Breast epithelium (tissue), 4 donors: Measurements from ENCODE around the gene SYT1. TPM values are rescaled to one million over a fixed set of nuclear protein-coding genes. Genes with fewer than 3 reads are reported as not detected.

Experiments
- DNase-seq, 2 donors: peaks; one replicate each; pipeline ENCODE4 v3.0.0-alpha.2; 2019; ENCODE audit warnings: low spot score in 2 of 2
- H3K27ac ChIP-seq, 2 donors: fragments of 200-600 bp; sonication (generic) in 1 of 2; one replicate each; pipeline ENCODE4 v1.5.1; 2016 to 2019; ENCODE audit warnings: mild to moderate bottlenecking in 1 of 2
- H3K27me3 ChIP-seq, 2 donors: fragments of 200-600 bp; sonication (generic) in 1 of 2; one replicate each; pipeline versions ENCODE4 v1.5.1 to v1.6.0; 2017 to 2019; ENCODE audit warnings: control low read depth in 1 of 2, mild to moderate bottlenecking in 1 of 2
- H3K36me3 ChIP-seq: fragments of 200-600 bp; one replicate; pipeline ENCODE4 v1.5.1; 2019
- H3K4me1 ChIP-seq, 2 donors: fragments of 200-600 bp; sonication (generic); one replicate each; pipeline ENCODE4 v1.5.1; 2016 to 2019; ENCODE audit warnings: control low read depth in 1 of 2
- H3K4me3 ChIP-seq, 3 donors: fragments of 200-600 bp; sonication (generic); 1 replicate in 2 of 3; 2 replicates in 1 of 3; pipeline ENCODE4 v1.5.1; 2016 to 2019; ENCODE audit warnings: mild to moderate bottlenecking in 3 of 3, moderate library complexity in 2 of 3
- H3K9me3 ChIP-seq, 2 donors: fragments of 200-600 bp; sonication (generic) in 1 of 2; one replicate each; pipeline ENCODE4 v1.5.1; 2016 to 2019; ENCODE audit warnings: control low read depth in 1 of 2
- POLR2A ChIP-seq: fragments of 450-650 bp; IDR thresholded peaks from one replicate; pipeline ENCODE4 v1.6.1; 2016; ENCODE audit warnings: antibody characterized with exemption, mild to moderate bottlenecking, moderate library complexity
- POLR2AphosphoS5 ChIP-seq, 3 donors: sonication (generic); formaldehyde crosslinking; IDR thresholded peaks; one replicate each; pipeline ENCODE4 v1.6.1; 2017; ENCODE audit warnings: antibody characterized with exemption in 3 of 3
- intact Hi-C: fragments of 100-400 bp; cut with DNase I; formaldehyde crosslinking; loops from one replicate; pipeline ENCODE4 v1.15.1; 2023; ENCODE audit warnings: low total_unique reads
- total RNA-seq, 3 donors: library from RNA; depleted of rRNA; stranded (reverse); fragments of >200 nt; gene quantifications; one replicate each; pipeline ENCODE4 v1.1.0, GENCODE V29; 2016
- TF ChIP-seq, protein P1 (sequence below), 3 donors: fragments of 450-650 bp; IDR thresholded peaks; one replicate each; pipeline ENCODE4 v1.5.1; 2016 to 2017; ENCODE audit warnings: antibody characterized with exemption in 3 of 3, mild to moderate bottlenecking in 3 of 3, moderate library complexity in 3 of 3

The SYT1 gene
- total RNA-seq, 3 donors from 2014 or later, result 1.1 to 2.3 (median 1.6) TPM

DNA sequence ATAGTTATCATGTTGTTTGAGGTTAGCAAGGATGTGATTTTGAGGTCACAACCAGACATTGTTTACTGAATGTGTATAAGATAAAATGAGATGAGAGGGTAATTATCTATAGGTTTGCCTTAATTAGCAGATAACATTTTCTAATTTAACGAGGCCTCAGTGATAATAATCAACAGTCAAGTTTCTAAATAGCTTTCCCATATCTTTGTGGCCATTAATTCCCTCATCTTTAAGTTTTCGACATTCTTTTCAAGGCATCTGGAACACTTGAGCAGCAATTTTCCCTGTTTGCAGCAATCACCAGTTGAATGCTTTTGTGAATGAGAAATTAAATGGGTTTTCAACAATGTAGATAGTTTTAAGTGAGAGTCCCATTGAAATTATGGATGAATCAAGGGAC, 304.1 kb downstream of the SYT1 start:
- DNase-seq, result no peak
- TF ChIP-seq POLR2AphosphoS5 (IDR thresholded peaks at IDR 0.05), result no peak
- TF ChIP-seq, protein P1, sequence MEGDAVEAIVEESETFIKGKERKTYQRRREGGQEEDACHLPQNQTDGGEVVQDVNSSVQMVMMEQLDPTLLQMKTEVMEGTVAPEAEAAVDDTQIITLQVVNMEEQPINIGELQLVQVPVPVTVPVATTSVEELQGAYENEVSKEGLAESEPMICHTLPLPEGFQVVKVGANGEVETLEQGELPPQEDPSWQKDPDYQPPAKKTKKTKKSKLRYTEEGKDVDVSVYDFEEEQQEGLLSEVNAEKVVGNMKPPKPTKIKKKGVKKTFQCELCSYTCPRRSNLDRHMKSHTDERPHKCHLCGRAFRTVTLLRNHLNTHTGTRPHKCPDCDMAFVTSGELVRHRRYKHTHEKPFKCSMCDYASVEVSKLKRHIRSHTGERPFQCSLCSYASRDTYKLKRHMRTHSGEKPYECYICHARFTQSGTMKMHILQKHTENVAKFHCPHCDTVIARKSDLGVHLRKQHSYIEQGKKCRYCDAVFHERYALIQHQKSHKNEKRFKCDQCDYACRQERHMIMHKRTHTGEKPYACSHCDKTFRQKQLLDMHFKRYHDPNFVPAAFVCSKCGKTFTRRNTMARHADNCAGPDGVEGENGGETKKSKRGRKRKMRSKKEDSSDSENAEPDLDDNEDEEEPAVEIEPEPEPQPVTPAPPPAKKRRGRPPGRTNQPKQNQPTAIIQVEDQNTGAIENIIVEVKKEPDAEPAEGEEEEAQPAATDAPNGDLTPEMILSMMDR (IDR thresholded peaks at IDR 0.05), result no peak
- TF ChIP-seq POLR2A, result no peak
- Histone ChIP-seq H3K4me3 (no peak overlapping the region), H3K36me3 (no peaks in the 10 kb centered on the region), H3K27me3 (no peaks in the 10 kb centered on the region), H3K4me1 (no peaks in the 10 kb centered on the region), H3K27ac (no peak overlapping the region), H3K9me3 (peaks cover 0 to 5% of the 10 kb centered on the region in 2 donors)
- intact Hi-C loops, result no loop called here

DNA sequence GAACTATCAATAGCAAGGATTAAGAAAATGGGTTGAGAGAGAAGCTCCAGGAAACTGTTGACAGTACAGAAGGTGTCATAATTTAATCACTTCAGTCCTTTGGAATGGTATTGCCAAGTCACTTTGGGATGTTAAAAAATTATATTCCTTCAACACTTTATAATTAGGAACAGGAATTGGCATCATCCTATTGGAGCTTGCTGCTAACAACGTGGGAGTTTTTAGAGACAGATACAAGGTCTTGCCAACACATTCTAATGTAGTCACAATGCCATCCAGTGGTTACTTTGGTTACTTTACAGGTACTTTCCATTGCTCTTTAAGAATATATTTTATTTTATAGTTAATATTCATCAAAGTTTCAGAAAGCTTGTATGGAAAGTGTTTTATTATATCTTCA, 310.1 kb downstream of the SYT1 start:
- Histone ChIP-seq H3K9me3 (peaks cover 0 to 5% of the 10 kb centered on the region in 2 donors), H3K4me1 (no peaks in the 10 kb centered on the region), H3K36me3 (no peaks in the 10 kb centered on the region), H3K27me3 (no peaks in the 10 kb centered on the region), H3K4me3 (no peak overlapping the region), H3K27ac (no peak overlapping the region)
- TF ChIP-seq, protein P1 (IDR thresholded peaks at IDR 0.05), result peak in 1 of 3 donors; percentile 15
- no peak for TF ChIP-seq POLR2AphosphoS5 (IDR thresholded peaks at IDR 0.05)
- DNase-seq, result no peak
- intact Hi-C loops, result no loop called here

- no peaks in the 10 kb centered on the region for H3K36me3 ChIP-seq
- no peak for DNase-seq
- H3K4me1 ChIP-seq, result no peaks in the 10 kb centered on the region
- intact Hi-C loops, result no loop called here
- no peaks in the 10 kb centered on the region for H3K27me3 ChIP-seq
- H3K4me3 ChIP-seq, result no peak overlapping the region
- TF ChIP-seq POLR2A (no peak), POLR2AphosphoS5 (IDR thresholded peaks at IDR 0.05) (no peak)
- TF ChIP-seq, protein P1 (IDR thresholded peaks at IDR 0.05), result no peak
- no peak overlapping the region for H3K27ac ChIP-seq
- H3K9me3 ChIP-seq, result no peaks in the 10 kb centered on the region
Measured at GRCh38 chr12:79183003-79183402, 318.4 kb downstream of the SYT1 start.

DNA sequence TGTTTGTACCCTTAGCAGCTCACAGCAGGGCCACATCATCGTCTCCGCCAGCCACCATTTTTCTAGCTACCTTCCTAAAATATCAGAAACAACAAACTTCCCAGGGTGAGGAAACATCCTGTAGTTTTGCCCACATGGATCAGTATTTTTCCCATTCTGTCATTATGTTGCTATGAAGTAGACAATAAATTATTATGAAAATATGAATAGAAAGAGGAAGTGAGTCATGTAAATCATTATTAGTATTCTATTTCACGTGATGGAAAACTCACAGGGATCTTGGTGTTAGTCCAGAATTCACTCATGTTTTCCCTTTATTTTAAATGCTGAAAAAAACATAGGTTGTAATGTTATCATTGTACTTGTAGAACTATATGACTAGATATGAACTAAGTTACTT, 319.4 kb downstream of the SYT1 start:
- H3K36me3 ChIP-seq, result no peaks in the 10 kb centered on the region
- H3K4me1 ChIP-seq, result no peaks in the 10 kb centered on the region
- H3K9me3 ChIP-seq, result no peaks in the 10 kb centered on the region
- H3K27me3 ChIP-seq, result no peaks in the 10 kb centered on the region
- H3K27ac ChIP-seq, result peak overlapping the region in 1 of 2 donors; percentile 32
- no peak for TF ChIP-seq POLR2A
- TF ChIP-seq, protein P1 (IDR thresholded peaks at IDR 0.05), result no peak
- TF ChIP-seq POLR2AphosphoS5 (IDR thresholded peaks at IDR 0.05), result no peak
- no peak overlapping the region for H3K4me3 ChIP-seq
- intact Hi-C loops, result no loop called here
- no peak for DNase-seq

GRCh38 chr12:79186506-79186905, 321.9 kb downstream of the SYT1 start:
- H3K36me3 ChIP-seq, result no peaks in the 10 kb centered on the region

More at GRCh38 chr12:79186506-79186905, 321.9 kb downstream of the SYT1 start:
- Histone ChIP-seq H3K9me3 (no peaks in the 10 kb centered on the region), H3K4me3 (no peak overlapping the region), H3K4me1 (no peaks in the 10 kb centered on the region), H3K27ac (no peak overlapping the region), H3K27me3 (no peaks in the 10 kb centered on the region)
- intact Hi-C loops, result no loop called here
- DNase-seq, result no peak
- TF ChIP-seq, protein P1 (IDR thresholded peaks at IDR 0.05), result no peak
- TF ChIP-seq POLR2AphosphoS5 (IDR thresholded peaks at IDR 0.05), result no peak
- TF ChIP-seq POLR2A, result no peak
